Liver (tissue), 9 donors: Measurements from ENCODE around the gene ARF1. TPM values are rescaled to one million over a fixed set of nuclear protein-coding genes. Genes with fewer than 3 reads are reported as not detected.

Experiments used
- DNase-seq: peaks from one replicate; pipeline ENCODE4 v3.0.0-alpha.2; 2017; ENCODE audit warnings: low spot score
- H3K27ac ChIP-seq, 2 donors: one replicate each; pipeline ENCODE4 v1.7.0; 2013; ENCODE audit warnings: inconsistent platforms in 2 of 2, low read length in 2 of 2, control low read depth in 1 of 2, low read depth in 1 of 2, mild to moderate bottlenecking in 1 of 2
- H3K27me3 ChIP-seq, 4 donors: one replicate each; pipeline versions ENCODE4 v1.6.1 to v1.7.0; 2013; ENCODE audit warnings: low read length in 3 of 4, inconsistent platforms in 1 of 4, mild to moderate bottlenecking in 1 of 4, moderate library complexity in 1 of 4; ENCODE audit not compliant: control insufficient read depth in 4 of 4, insufficient read depth in 4 of 4
- H3K36me3 ChIP-seq, 4 donors: one replicate each; pipeline versions ENCODE4 v1.6.1 to v1.7.0; 2013; ENCODE audit warnings: low read length in 3 of 4, mild to moderate bottlenecking in 3 of 4, low read depth in 1 of 4, moderate library complexity in 1 of 4; ENCODE audit not compliant: control insufficient read depth in 4 of 4, insufficient read depth in 3 of 4
- H3K4me1 ChIP-seq, 4 donors: one replicate each; pipeline versions ENCODE4 v1.6.1 to v1.7.0; 2013; ENCODE audit warnings: low read length in 3 of 4, mild to moderate bottlenecking in 3 of 4, moderate library complexity in 1 of 4; ENCODE audit not compliant: control insufficient read depth in 4 of 4, insufficient read depth in 4 of 4
- H3K4me3 ChIP-seq, 3 donors: one replicate each; pipeline versions ENCODE4 v1.6.1 to v1.7.0; 2013; ENCODE audit warnings: low read length in 3 of 3, control low read depth in 1 of 3, low read depth in 1 of 3, mild to moderate bottlenecking in 1 of 3
- H3K9ac ChIP-seq, 2 donors: one replicate each; pipeline ENCODE4 v1.7.0; 2013; ENCODE audit warnings: low read length in 2 of 2, mild to moderate bottlenecking in 2 of 2, moderate library complexity in 2 of 2, control low read depth in 1 of 2, low read depth in 1 of 2
- H3K9me3 ChIP-seq, 4 donors: one replicate each; pipeline versions ENCODE4 v1.6.1 to v1.7.0; 2013; ENCODE audit warnings: low read length in 3 of 4; ENCODE audit not compliant: control insufficient read depth in 4 of 4
- CTCF ChIP-seq: fragments of 150-350 bp; IDR thresholded peaks from 2 replicates; pipeline ENCODE4 v1.5.1; 2017; ENCODE audit warnings: improper control_type of control experiment, low read depth, low read length; ENCODE audit not compliant: missing input control
- EGR1 ChIP-seq, 2 donors: IDR thresholded peaks; 2 replicates each; pipeline ENCODE4 v1.6.1; 2016 to 2018; ENCODE audit warnings: antibody characterized with exemption in 2 of 2, low read depth in 2 of 2
- FOXA1 ChIP-seq: IDR thresholded peaks from 2 replicates; pipeline ENCODE4 v1.6.1; 2016; ENCODE audit warnings: antibody characterized with exemption
- GABPA ChIP-seq, 2 donors: IDR thresholded peaks in 1 of 2; conservative IDR thresholded peaks in 1 of 2; 2 replicates each; pipeline ENCODE4 v1.6.1; 2016; ENCODE audit warnings: antibody characterized with exemption in 2 of 2, mild to moderate bottlenecking in 1 of 2, moderate library complexity in 1 of 2
- HNF4A ChIP-seq, 2 donors: conservative IDR thresholded peaks; 2 replicates each; pipeline ENCODE4 v1.6.1; 2016; ENCODE audit warnings: antibody characterized with exemption in 2 of 2, mild to moderate bottlenecking in 2 of 2
- HNF4G ChIP-seq: IDR thresholded peaks from 2 replicates; pipeline ENCODE4 v1.6.1; 2016; ENCODE audit warnings: antibody characterized with exemption
- JUND ChIP-seq, 2 donors: IDR thresholded peaks; 2 replicates each; pipeline ENCODE4 v1.6.1; 2016; ENCODE audit warnings: antibody characterized with exemption in 2 of 2
- MAX ChIP-seq: IDR thresholded peaks from 2 replicates; pipeline ENCODE4 v1.6.1; 2016; ENCODE audit warnings: antibody characterized with exemption
- NR2F2 ChIP-seq: IDR thresholded peaks from 2 replicates; pipeline ENCODE4 v1.6.1; 2016; ENCODE audit warnings: antibody characterized with exemption
- RAD21 ChIP-seq, 2 donors: IDR thresholded peaks; 2 replicates each; pipeline ENCODE4 v1.6.1; 2016; ENCODE audit warnings: antibody characterized with exemption in 2 of 2, mild to moderate bottlenecking in 2 of 2
- REST ChIP-seq: IDR thresholded peaks from 2 replicates; pipeline ENCODE4 v1.6.1; 2016; ENCODE audit warnings: antibody characterized with exemption, mild to moderate bottlenecking
- RXRA ChIP-seq, 2 donors: IDR thresholded peaks; 2 replicates each; pipeline ENCODE4 v1.6.1; 2017 to 2018; ENCODE audit warnings: antibody characterized with exemption in 2 of 2, mild to moderate bottlenecking in 1 of 2
- SP1 ChIP-seq: IDR thresholded peaks from 2 replicates; pipeline ENCODE4 v1.6.1; 2018; ENCODE audit warnings: antibody characterized with exemption, mild to moderate bottlenecking
- TAF1 ChIP-seq: conservative IDR thresholded peaks from 2 replicates; pipeline ENCODE4 v1.6.1; 2016; ENCODE audit warnings: antibody characterized with exemption, mild to moderate bottlenecking
- YY1 ChIP-seq: IDR thresholded peaks from 2 replicates; pipeline ENCODE4 v1.6.1; 2016; ENCODE audit warnings: antibody characterized with exemption, mild to moderate bottlenecking
- ZBTB33 ChIP-seq: IDR thresholded peaks from 2 replicates; pipeline ENCODE4 v1.6.1; 2016; ENCODE audit warnings: antibody characterized with exemption
- WGBS: extraction: QIAGEN DNeasy Blood & Tissue Kit; methylation state at CpG from one replicate; pipeline ENCODE4 v1.1.7; 2013; 5-methylcytosine and 5-hydroxymethylcytosine counted together
- polyA plus RNA-seq, 2 donors: library from polyadenylated mRNA; stranded (reverse) in 1 of 2; unstranded in 1 of 2; fragments of 200-250 nt in 1 of 2; fragments of >200 nt in 1 of 2; fragmentation: Nextera tagmentation in 1 of 2; extraction: Ambion mirVana in 1 of 2; gene quantifications; one replicate each; pipeline versions ENCODE4 v1.2.1 to v1.2.3, GENCODE V29; 2013 to 2015
- total RNA-seq, 2 donors: library from RNA; depleted of rRNA; stranded (reverse); fragments of >200 nt; gene quantifications; one replicate each; pipeline ENCODE4 v1.2.3, GENCODE V29; 2014
- donor health status: healthy.
- donor health status: healthy.
- donor health status: healthy.
- donor health status: healthy.
- donor health status: healthy.

Gene ARF1
- total and polyA plus RNA-seq, 4 donors, result 151 to 282 (median 213) TPM

GRCh38 chr1:228066416-228066815 is 16.1 kb upstream of the ARF1 start:
- H3K4me1 ChIP-seq, result no peaks in the 10 kb centered on the region
- no peaks in the 10 kb centered on the region for H3K36me3 ChIP-seq
- TF ChIP-seq TAF1 (no peak), HNF4A (conservative IDR thresholded peaks at IDR 0.05) (no peak), REST (no peak), GABPA (IDR thresholded peaks at IDR 0.05 in 1 of 2, conservative IDR thresholded peaks at IDR 0.05 in 1 of 2) (no peak), RAD21 (IDR thresholded peaks at IDR 0.05) (no peak), YY1 (no peak), JUND (IDR thresholded peaks at IDR 0.05) (no peak), FOXA1 (no peak), CTCF (no peak), ZBTB33 (no peak), EGR1 (IDR thresholded peaks at IDR 0.05; ENCODE audit: low read depth in 2 of 2) (no peak), SP1 (no peak), NR2F2 (no peak), HNF4G (no peak), MAX (no peak), RXRA (IDR thresholded peaks at IDR 0.05) (no peak)
- 50% methylated on average over 4 of the region's 4 CpGs for WGBS
- no peak overlapping the region for H3K9ac ChIP-seq
- H3K4me3 ChIP-seq, result no peak overlapping the region
- no peak for DNase-seq
- H3K27ac ChIP-seq, result no peak overlapping the region
- H3K27me3 ChIP-seq, result peaks cover 0 to 12% (median 3%) of the 10 kb centered on the region in 4 donors
- H3K9me3 ChIP-seq, result no peaks in the 10 kb centered on the region
